Thyroid gland (tissue), 4 donors: ENCODE data around the gene APBA1. TPM values are rescaled to one million over a fixed set of nuclear protein-coding genes. Genes with fewer than 3 reads are reported as not detected.

ENCODE experiments used
- DNase-seq, 2 donors: peaks; one replicate each; pipeline ENCODE4 v3.0.0-alpha.2; 2019
- H3K27ac ChIP-seq, 3 donors: fragments of 200-600 bp; sonication (generic); 1 replicate in 2 of 3; 2 replicates in 1 of 3; pipeline ENCODE4 v1.5.1; 2016 to 2019; ENCODE audit warnings: mild to moderate bottlenecking in 1 of 3, moderate library complexity in 1 of 3
- H3K27me3 ChIP-seq: fragments of 200-600 bp; sonication (generic); one replicate; pipeline ENCODE4 v1.5.1; 2019
- H3K36me3 ChIP-seq, 2 donors: fragments of 200-600 bp; sonication (generic); one replicate each; pipeline ENCODE4 v1.5.1; 2016 to 2019
- H3K4me1 ChIP-seq, 2 donors: fragments of 200-600 bp; sonication (generic); one replicate each; pipeline ENCODE4 v1.5.1; 2017 to 2019
- H3K4me3 ChIP-seq, 3 donors: fragments of 200-600 bp; sonication (generic); replicated peaks in 1 of 3; 1 replicate in 2 of 3; 2 replicates in 1 of 3; pipeline ENCODE4 v1.5.1; 2016; ENCODE audit warnings: mild to moderate bottlenecking in 1 of 3
- H3K9me3 ChIP-seq: fragments of 200-600 bp; sonication (generic); one replicate; pipeline ENCODE4 v1.5.1; 2017
- POLR2A ChIP-seq, 2 donors: fragments of 450-650 bp; IDR thresholded peaks; one replicate each; pipeline ENCODE4 v1.6.1; 2017; ENCODE audit warnings: antibody characterized with exemption in 2 of 2, mild to moderate bottlenecking in 2 of 2, moderate library complexity in 1 of 2
- WGBS, 2 donors: methylation state at CpG; one replicate each; pipeline ENCODE4 v1.1.5; 2017; 5-methylcytosine and 5-hydroxymethylcytosine counted together
- intact Hi-C: fragments of 100-400 bp; cut with DNase I; formaldehyde crosslinking; loops from one replicate; pipeline ENCODE4 v1.15.1; 2023
- total RNA-seq, 4 donors: library from RNA; depleted of rRNA; stranded (reverse); fragments of >200 nt; gene quantifications; one replicate each; pipeline ENCODE4 v1.2.3, GENCODE V29; 2016
- TF ChIP-seq, protein P1 (sequence below), 6 experiments: fragments of 200-600 bp in 3 of 6; fragments of 450-650 bp in 3 of 6; sonication (generic) in 3 of 6; IDR thresholded peaks; one replicate each; pipeline ENCODE4 v1.5.1; 2016 to 2019; ENCODE audit warnings: antibody characterized with exemption in 6 of 6, mild to moderate bottlenecking in 2 of 6, inconsistent platforms in 1 of 6, moderate library complexity in 1 of 6

APBA1 gene
- total RNA-seq, 4 donors from 2014 or later = 2.8 to 11.2 (median 3.8) TPM

DNA sequence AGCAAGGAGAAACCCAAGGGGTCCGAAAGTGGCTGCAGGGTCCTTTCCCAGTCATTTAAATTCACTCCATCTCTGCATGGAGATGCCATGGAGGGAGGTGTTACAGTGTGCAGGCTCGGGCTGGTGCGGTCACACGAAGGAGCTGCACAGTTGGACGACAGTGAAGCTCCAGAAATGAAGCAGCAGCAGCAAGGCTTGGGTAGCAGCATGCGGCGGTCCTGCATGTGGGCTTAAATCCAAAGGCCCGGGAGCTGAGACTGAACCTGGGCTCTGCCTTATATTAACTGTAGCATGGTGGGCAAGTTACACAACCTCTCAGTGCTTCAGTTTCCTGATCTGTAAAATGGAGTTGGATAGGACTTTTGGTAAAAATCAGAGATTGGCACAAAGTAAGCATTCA lies 51.4 kb downstream of the APBA1 start:
- Histone ChIP-seq H3K4me1 (no peaks in the 10 kb centered on the region), H3K27ac (no peak overlapping the region), H3K4me3 (no peak overlapping the region), H3K36me3 (no peaks in the 10 kb centered on the region), H3K9me3 (no peaks in the 10 kb centered on the region), H3K27me3 (no peaks in the 10 kb centered on the region)
- no peak for TF ChIP-seq POLR2A (IDR thresholded peaks at IDR 0.05)
- TF ChIP-seq, protein P1, sequence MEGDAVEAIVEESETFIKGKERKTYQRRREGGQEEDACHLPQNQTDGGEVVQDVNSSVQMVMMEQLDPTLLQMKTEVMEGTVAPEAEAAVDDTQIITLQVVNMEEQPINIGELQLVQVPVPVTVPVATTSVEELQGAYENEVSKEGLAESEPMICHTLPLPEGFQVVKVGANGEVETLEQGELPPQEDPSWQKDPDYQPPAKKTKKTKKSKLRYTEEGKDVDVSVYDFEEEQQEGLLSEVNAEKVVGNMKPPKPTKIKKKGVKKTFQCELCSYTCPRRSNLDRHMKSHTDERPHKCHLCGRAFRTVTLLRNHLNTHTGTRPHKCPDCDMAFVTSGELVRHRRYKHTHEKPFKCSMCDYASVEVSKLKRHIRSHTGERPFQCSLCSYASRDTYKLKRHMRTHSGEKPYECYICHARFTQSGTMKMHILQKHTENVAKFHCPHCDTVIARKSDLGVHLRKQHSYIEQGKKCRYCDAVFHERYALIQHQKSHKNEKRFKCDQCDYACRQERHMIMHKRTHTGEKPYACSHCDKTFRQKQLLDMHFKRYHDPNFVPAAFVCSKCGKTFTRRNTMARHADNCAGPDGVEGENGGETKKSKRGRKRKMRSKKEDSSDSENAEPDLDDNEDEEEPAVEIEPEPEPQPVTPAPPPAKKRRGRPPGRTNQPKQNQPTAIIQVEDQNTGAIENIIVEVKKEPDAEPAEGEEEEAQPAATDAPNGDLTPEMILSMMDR (IDR thresholded peaks at IDR 0.05) = no peak
- 96 to 97% methylated on average over 8 of the region's 8 CpGs for WGBS, 2 donors
- no peak for DNase-seq
- intact Hi-C loops = no loop called here

DNA sequence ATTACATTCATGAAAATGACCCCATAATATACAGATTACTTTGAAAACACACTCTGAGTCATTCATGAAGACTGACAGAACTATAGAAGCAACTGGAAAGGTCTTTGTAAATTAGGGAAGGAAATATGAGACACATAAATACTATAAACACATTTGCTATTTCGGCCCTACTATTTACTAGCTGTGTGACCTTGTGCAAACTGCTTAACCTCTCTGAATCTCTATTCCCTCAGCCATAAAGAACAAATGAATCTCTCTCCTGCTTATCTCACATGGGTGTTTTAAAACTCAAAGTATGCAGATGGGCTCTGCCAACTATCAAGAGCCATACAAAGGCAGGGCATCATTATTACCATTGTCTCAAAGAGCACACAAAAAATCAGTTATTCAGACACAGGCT lies 52.9 kb downstream of the APBA1 start:
- intact Hi-C loops = no loop called here
- WGBS, 2 donors = 94 to 97% methylated on average over 1 of the region's 1 CpG

DNA sequence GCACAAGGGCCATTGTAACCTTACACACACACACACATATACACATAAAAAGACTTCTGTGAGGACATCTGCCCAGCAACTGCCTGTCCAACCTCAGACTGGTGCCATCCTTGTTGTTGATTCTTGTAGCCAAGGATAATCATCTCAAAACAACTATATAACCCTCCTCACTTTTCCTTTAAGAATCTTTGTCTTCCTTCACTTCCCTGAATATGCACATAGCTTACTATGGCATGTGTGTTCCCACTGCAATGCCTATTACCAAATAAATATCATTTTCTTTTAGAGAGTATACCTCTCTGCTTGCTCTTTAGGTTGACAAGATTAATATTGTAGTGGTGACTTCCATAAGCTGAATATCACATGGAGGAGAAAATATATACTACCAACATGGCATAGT lies 55.2 kb downstream of the APBA1 start:
- intact Hi-C loops = no loop called here
- Histone ChIP-seq H3K27ac (no peak overlapping the region), H3K4me3 (no peak overlapping the region), H3K9me3 (no peaks in the 10 kb centered on the region), H3K27me3 (no peaks in the 10 kb centered on the region), H3K36me3 (no peaks in the 10 kb centered on the region), H3K4me1 (no peaks in the 10 kb centered on the region)
- no peak for DNase-seq
- no peak for TF ChIP-seq POLR2A (IDR thresholded peaks at IDR 0.05)
- TF ChIP-seq, protein P1 (IDR thresholded peaks at IDR 0.05) = no peak

More for the DNA sequence above, 52.9 kb downstream of the APBA1 start:
- no peak for DNase-seq
- H3K36me3 ChIP-seq = no peaks in the 10 kb centered on the region
- H3K27me3 ChIP-seq = no peaks in the 10 kb centered on the region
- H3K9me3 ChIP-seq = no peaks in the 10 kb centered on the region
- no peak overlapping the region for H3K4me3 ChIP-seq
- H3K4me1 ChIP-seq = no peaks in the 10 kb centered on the region
- TF ChIP-seq POLR2A (IDR thresholded peaks at IDR 0.05) = no peak
- TF ChIP-seq, protein P1 (IDR thresholded peaks at IDR 0.05) = no peak
- no peak overlapping the region for H3K27ac ChIP-seq

DNA sequence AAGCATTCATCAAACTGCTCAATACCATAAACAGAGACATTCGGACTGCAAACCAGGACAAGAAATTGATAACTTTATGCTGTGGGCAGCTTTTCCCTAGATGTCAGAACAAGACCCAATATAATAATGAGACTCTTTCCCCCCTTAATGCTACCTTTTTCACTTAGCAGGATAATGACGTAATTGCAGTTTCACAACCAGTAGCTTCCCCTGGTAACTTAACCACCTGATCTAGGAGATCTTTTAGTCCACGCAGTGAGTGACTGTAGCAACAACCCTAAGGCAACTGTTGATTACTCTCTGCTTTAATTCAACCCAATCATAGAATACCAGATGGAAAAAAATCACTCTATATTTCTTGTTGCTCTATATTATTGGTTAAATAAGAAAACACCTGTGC lies 56.3 kb downstream of the APBA1 start:
- no peaks in the 10 kb centered on the region for H3K4me1 ChIP-seq
- DNase-seq = no peak

DNA sequence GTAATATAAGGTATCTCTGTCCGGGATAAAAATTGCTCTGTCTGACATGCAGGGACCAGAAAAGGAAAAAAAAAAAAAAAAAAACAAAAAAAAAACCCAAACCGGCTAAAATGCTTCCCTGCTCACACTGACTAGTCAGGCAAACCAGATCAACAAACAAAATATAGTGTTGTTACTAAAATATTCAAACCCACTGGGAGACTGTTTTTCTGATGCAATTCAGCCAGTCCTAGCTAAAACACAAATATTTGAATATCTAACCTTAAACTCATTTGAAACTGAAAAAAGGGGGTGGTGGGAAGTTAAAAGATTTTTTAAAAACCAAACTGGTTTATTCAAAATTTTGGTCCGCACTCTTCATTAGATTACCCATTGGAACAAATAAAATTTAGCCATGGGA lies 61.0 kb downstream of the APBA1 start:
- no peak overlapping the region for H3K27ac ChIP-seq
- intact Hi-C loops = no loop called here
- H3K4me3 ChIP-seq = no peak overlapping the region
- H3K9me3 ChIP-seq = no peaks in the 10 kb centered on the region
- no peaks in the 10 kb centered on the region for H3K27me3 ChIP-seq
- WGBS, 2 donors = 77 to 78% methylated on average over 3 of the region's 3 CpGs
- TF ChIP-seq, protein P1 (IDR thresholded peaks at IDR 0.05) = no peak
- no peak for TF ChIP-seq POLR2A (IDR thresholded peaks at IDR 0.05)
- no peaks in the 10 kb centered on the region for H3K4me1 ChIP-seq
- no peak for DNase-seq
- H3K36me3 ChIP-seq = no peaks in the 10 kb centered on the region

More for the DNA sequence above, 56.3 kb downstream of the APBA1 start:
- 97 to 100% methylated on average over 3 of the region's 3 CpGs for WGBS, 2 donors
- TF ChIP-seq, protein P1 (IDR thresholded peaks at IDR 0.05) = no peak
- TF ChIP-seq POLR2A (IDR thresholded peaks at IDR 0.05) = no peak
- H3K27me3 ChIP-seq = no peaks in the 10 kb centered on the region
- no peak overlapping the region for H3K4me3 ChIP-seq
- H3K9me3 ChIP-seq = no peaks in the 10 kb centered on the region
- intact Hi-C loops = no loop called here
- no peaks in the 10 kb centered on the region for H3K36me3 ChIP-seq
- H3K27ac ChIP-seq = no peak overlapping the region
